Psoas muscle (tissue), 8 donors: ENCODE results near the gene SLC35F4. TPM values are rescaled to one million over a fixed set of nuclear protein-coding genes. Genes with fewer than 3 reads are reported as not detected.

ENCODE experiments used
- ATAC-seq, 4 donors: fragments of 200-7000 bp; cut with Tn5 transposase; one replicate each; pipeline ENCODE4 v1.9.1; 2020; ENCODE audit warnings: moderate library complexity in 3 of 4, mild to moderate bottlenecking in 2 of 4
- DNase-seq, 2 donors: peaks; one replicate each; pipeline ENCODE4 v3.0.0-alpha.2; 2020
- H3K27ac ChIP-seq: fragments of 200-600 bp; one replicate; pipeline ENCODE4 v1.8.0; 2022
- H3K27me3 ChIP-seq, 3 donors: fragments of 200-600 bp in 1 of 3; one replicate each; pipeline versions ENCODE4 v1.6.1 to v1.8.0; 2013 to 2022; ENCODE audit warnings: low read length in 2 of 3, mild to moderate bottlenecking in 2 of 3, moderate library complexity in 1 of 3; ENCODE audit not compliant: insufficient read depth in 3 of 3
- H3K36me3 ChIP-seq, 2 donors: fragments of 200-600 bp in 1 of 2; one replicate each; pipeline versions ENCODE4 v1.6.1 to v1.8.0; 2013 to 2022; ENCODE audit warnings: low read depth in 1 of 2, mild to moderate bottlenecking in 1 of 2, moderate library complexity in 1 of 2; ENCODE audit not compliant: insufficient read depth in 1 of 2
- H3K4me1 ChIP-seq: fragments of 200-600 bp; one replicate; pipeline ENCODE4 v1.8.0; 2022
- H3K4me3 ChIP-seq: fragments of 200-600 bp; one replicate; pipeline ENCODE4 v1.8.0; 2022; ENCODE audit warnings: mild to moderate bottlenecking
- H3K9me3 ChIP-seq: fragments of 200-600 bp; one replicate; pipeline ENCODE4 v1.8.0; 2022
- CTCF ChIP-seq: fragments of 200-600 bp; IDR thresholded peaks from one replicate; pipeline ENCODE4 v1.8.0; 2022; ENCODE audit warnings: antibody characterized with exemption
- WGBS, 3 donors: extraction: QIAGEN DNeasy Blood & Tissue Kit; methylation state at CpG; one replicate each; pipeline versions ENCODE4 v1.1.6 to v1.1.7; 2013; 5-methylcytosine and 5-hydroxymethylcytosine counted together
- intact Hi-C, 2 donors: fragments of 100-400 bp; cut with DNase I; formaldehyde crosslinking; loops; one replicate each; pipeline versions ENCODE4 v1.11.0 to v1.14.2; 2022
- polyA plus RNA-seq, 3 donors: library from polyadenylated mRNA; stranded (reverse); fragments of 200-250 nt; gene quantifications; one replicate each; pipeline ENCODE4 v1.2.3, GENCODE V29; 2013
- total RNA-seq, 4 donors: library from RNA; stranded (reverse); fragmentation: NEBNext Ultra II Directional in 2 of 4; extraction: Animal tissue kit (Norgen Biotek cat#: 25700) in 2 of 4; gene quantifications; one replicate each; pipeline versions ENCODE4 v1.2.1 to v1.2.4, GENCODE V29; 2021 to 2023
- donor health status: healthy with polysubstance abuse.
- donor health status: DM: no; HTN: no; CAD: no; lungs with moderate emphysema.
- donor health status: Bipolar disorder and iron deficiency.
- donor health status: healthy.
- donor health status: DM: yes; HTN: yes; CAD: no.
- donor health status: DM: no; HTN: no; CAD: no.
- donor health status: DM: no; HTN: no; CAD: no.
- donor health status: DM: yes; HTN: yes; CAD: no.

SLC35F4 gene
- total and polyA plus RNA-seq, 7 donors = not detected

GRCh38 chr14:57641776-57642175, 224.1 kb downstream of the SLC35F4 start:
- no peak for ATAC-seq
- intact Hi-C loops = no loop called here
- TF ChIP-seq CTCF = no peak

GRCh38 chr14:57640036-57640435, 225.9 kb downstream of the SLC35F4 start:
- no peaks in the 10 kb centered on the region for H3K4me1 ChIP-seq
- H3K27ac ChIP-seq = no peak overlapping the region
- no peaks in the 10 kb centered on the region for H3K36me3 ChIP-seq
- no peaks in the 10 kb centered on the region for H3K27me3 ChIP-seq
- H3K4me3 ChIP-seq = no peak overlapping the region
- no peaks in the 10 kb centered on the region for H3K9me3 ChIP-seq
- no peak for ATAC-seq
- no peak for TF ChIP-seq CTCF
- intact Hi-C loops = no loop called here
- DNase-seq = no peak

More at GRCh38 chr14:57641776-57642175, 224.1 kb downstream of the SLC35F4 start:
- Histone ChIP-seq H3K4me1 (no peaks in the 10 kb centered on the region), H3K36me3 (no peaks in the 10 kb centered on the region), H3K9me3 (no peaks in the 10 kb centered on the region), H3K27ac (no peak overlapping the region), H3K4me3 (no peak overlapping the region), H3K27me3 (no peaks in the 10 kb centered on the region)
- no peak for DNase-seq
- 20 to 38% (median 22%) methylated on average over 1 of the region's 1 CpG for WGBS, 3 donors

- DNase-seq (no peak), ATAC-seq (no peak)
- no peaks in the 10 kb centered on the region for H3K27me3 ChIP-seq
- TF ChIP-seq CTCF = no peak
- intact Hi-C loops = no loop called here
- H3K4me3 ChIP-seq = no peak overlapping the region
- WGBS, 3 donors = 74 to 79% (median 75%) methylated on average over 4 of the region's 4 CpGs
- H3K27ac ChIP-seq = no peak overlapping the region
- no peaks in the 10 kb centered on the region for H3K4me1 ChIP-seq
- H3K36me3 ChIP-seq = no peaks in the 10 kb centered on the region
- H3K9me3 ChIP-seq = no peaks in the 10 kb centered on the region
These were observed 228.0 kb downstream of the SLC35F4 start for GRCh38 chr14:57637901-57638300.

- WGBS, 3 donors = 60 to 65% (median 63%) methylated on average over 2 of the region's 2 CpGs
- Histone ChIP-seq H3K27me3 (no peaks in the 10 kb centered on the region), H3K36me3 (no peaks in the 10 kb centered on the region), H3K4me1 (no peaks in the 10 kb centered on the region), H3K9me3 (no peaks in the 10 kb centered on the region), H3K27ac (no peak overlapping the region), H3K4me3 (no peak overlapping the region)
- DNase-seq (no peak), ATAC-seq (no peak)
- no peak for TF ChIP-seq CTCF
- intact Hi-C loops = no loop called here
These were observed 231.6 kb downstream of the SLC35F4 start for GRCh38 chr14:57634335-57634734.

GRCh38 chr14:57632649-57633048, 233.2 kb downstream of the SLC35F4 start:
- Histone ChIP-seq H3K27ac (no peak overlapping the region), H3K4me3 (no peak overlapping the region), H3K4me1 (no peaks in the 10 kb centered on the region), H3K36me3 (no peaks in the 10 kb centered on the region), H3K27me3 (no peaks in the 10 kb centered on the region), H3K9me3 (no peaks in the 10 kb centered on the region)
- ATAC-seq (no peak), DNase-seq (no peak)
- intact Hi-C loops = no loop called here
- no peak for TF ChIP-seq CTCF
- 58 to 73% (median 58%) methylated on average over 2 of the region's 2 CpGs for WGBS, 3 donors
